MM.1S (cell line): Measurements from ENCODE around the gene NCBP1.
"Not testable (repeated sequence)": the region's sequence is repeated elsewhere in the genome, so short reads cannot be mapped to it uniquely, and the experiment has no call there.

Experiments used
- DNase-seq: peaks from one replicate; pipeline ENCODE4 v3.0.0-alpha.2; 2015
- H2AFZ ChIP-seq: fragments of 300-600 bp; sonication (generic); 2 replicates; pipeline ENCODE4 v1.6.0; 2016; ENCODE audit warnings: antibody characterized with exemption, low read length
- H3F3A ChIP-seq: fragments of 300-600 bp; sonication (generic); 2 replicates; pipeline ENCODE4 v1.6.1; 2016; ENCODE audit warnings: mild to moderate bottlenecking, antibody characterized with exemption, low read length, moderate library complexity, mixed read lengths; ENCODE audit not compliant: insufficient read depth
- H3K27ac ChIP-seq: fragments of 300-600 bp; sonication (generic); 2 replicates; pipeline ENCODE4 v1.5.1; 2016; ENCODE audit warnings: mild to moderate bottlenecking, low read length
- H3K27me3 ChIP-seq: fragments of 300-600 bp; sonication (generic); replicated peaks from 2 replicates; pipeline ENCODE4 v1.6.0; 2016; ENCODE audit warnings: low read length; ENCODE audit not compliant: insufficient read depth
- H3K36me3 ChIP-seq: fragments of 300-600 bp; sonication (generic); replicated peaks from 2 replicates; pipeline ENCODE4 v1.6.1; 2016; ENCODE audit warnings: mild to moderate bottlenecking, low read length, mixed read lengths; ENCODE audit not compliant: insufficient read depth
- H3K4me1 ChIP-seq: fragments of 300-600 bp; sonication (generic); 2 replicates; pipeline ENCODE4 v1.6.1; 2016; ENCODE audit warnings: low read length, mixed read lengths
- H3K4me2 ChIP-seq: fragments of 300-600 bp; sonication (generic); 2 replicates; pipeline ENCODE4 v1.6.0; 2016; ENCODE audit warnings: low read depth, low read length
- H3K4me3 ChIP-seq: fragments of 300-600 bp; sonication (generic); 2 replicates; pipeline ENCODE4 v1.5.1; 2016; ENCODE audit warnings: low read length, mixed read lengths
- H3K79me2 ChIP-seq: fragments of 300-600 bp; sonication (generic); 2 replicates; pipeline ENCODE4 v1.6.1; 2016; ENCODE audit warnings: mixed run types, low read length, mixed read lengths
- H3K9ac ChIP-seq: fragments of 300-600 bp; sonication (generic); 2 replicates; pipeline ENCODE4 v1.6.1; 2016; ENCODE audit warnings: low read length, mixed read lengths
- H3K9me2 ChIP-seq: fragments of 300-600 bp; sonication (generic); replicated peaks from 2 replicates; pipeline ENCODE4 v1.6.1; 2016; ENCODE audit warnings: mild to moderate bottlenecking, low read length, mixed read lengths; ENCODE audit not compliant: insufficient read depth
- H3K9me3 ChIP-seq: fragments of 300-600 bp; sonication (generic); replicated peaks from 2 replicates; pipeline ENCODE4 v1.6.1; 2016; ENCODE audit warnings: mild to moderate bottlenecking, low read length, mixed read lengths; ENCODE audit not compliant: insufficient read depth
- H4K20me1 ChIP-seq: fragments of 300-600 bp; sonication (generic); 2 replicates; pipeline ENCODE4 v1.6.1; 2016; ENCODE audit warnings: mild to moderate bottlenecking, low read length, moderate library complexity, mixed read lengths; ENCODE audit not compliant: insufficient read depth
- CTCF ChIP-seq: fragments of 300-600 bp; sonication (generic); IDR thresholded peaks from 2 replicates; pipeline ENCODE4 v1.5.1; 2016; ENCODE audit warnings: antibody characterized with exemption, low read length, mixed read lengths
- EZH2 ChIP-seq: fragments of 300-600 bp; sonication (generic); optimal IDR thresholded peaks from 2 replicates; pipeline ENCODE3; 2017; ENCODE audit warnings: low read depth, mild to moderate bottlenecking, antibody characterized with exemption, low read length, mixed read lengths
- EZH2phosphoT487 ChIP-seq: fragments of 300-600 bp; sonication (generic); IDR thresholded peaks from 2 replicates; pipeline ENCODE4 v1.6.1; 2018; ENCODE audit warnings: antibody characterized with exemption, low read length

NCBP1 gene

GRCh38 chr9:97604901-97605645, 28.5 kb upstream of the NCBP1 start:
- no peaks in the 10 kb centered on the region for H3K27me3 ChIP-seq
- H3K4me3 ChIP-seq, result no peak overlapping the region
- H3K9me2 ChIP-seq, result no peaks in the 10 kb centered on the region
- H3K4me1 ChIP-seq, result no peaks in the 10 kb centered on the region
- H3F3A ChIP-seq, result 0 out of 2 replicates have a peak, but pooled peaks cover under 1% of the 10 kb centered on the region
- H4K20me1 ChIP-seq, result no peaks in the 10 kb centered on the region
- H3K36me3 ChIP-seq, result 0 out of 2 replicates have a peak, but pooled peaks cover 2% of the 10 kb centered on the region
- DNase-seq, result no peak
- no peak overlapping the region for H3K27ac ChIP-seq
- H3K9ac ChIP-seq, result no peak overlapping the region
- H3K4me2 ChIP-seq, result no peak overlapping the region
- no peak for TF ChIP-seq CTCF
- no peak for TF ChIP-seq EZH2
- no peak for TF ChIP-seq EZH2phosphoT487
- H3K79me2 ChIP-seq, result no peaks in the 10 kb centered on the region
- H3K9me3 ChIP-seq, result no peaks in the 10 kb centered on the region
- H2AFZ ChIP-seq, result no peak overlapping the region

- no peak overlapping the region for H3K9ac ChIP-seq
- 0 out of 2 replicates have a peak, but pooled peaks cover 5% of the 10 kb centered on the region for H3F3A ChIP-seq
- H2AFZ ChIP-seq, result no peak overlapping the region
- DNase-seq, result peak; percentile 76
- H3K79me2 ChIP-seq, result no peaks in the 10 kb centered on the region
- no peak overlapping the region for H3K4me2 ChIP-seq
- no peak overlapping the region for H3K27ac ChIP-seq
- no peaks in the 10 kb centered on the region for H3K27me3 ChIP-seq
- H3K9me3 ChIP-seq, result no peaks in the 10 kb centered on the region
- H3K4me3 ChIP-seq, result no peak overlapping the region
- H4K20me1 ChIP-seq, result no peaks in the 10 kb centered on the region
- no peaks in the 10 kb centered on the region for H3K36me3 ChIP-seq
- H3K9me2 ChIP-seq, result no peaks in the 10 kb centered on the region
- TF ChIP-seq EZH2phosphoT487 (no peak), EZH2 (no peak), CTCF (peak; percentile 83)
- H3K4me1 ChIP-seq, result peaks cover 15% of the 10 kb centered on the region; the same call in 1 of the 2 replicates
Measured at GRCh38 chr9:97615439-97616072, 18.1 kb upstream of the NCBP1 start.

- 0 out of 2 replicates have a peak overlapping the region, but pooled peaks have one; percentile 2 for H3K27ac ChIP-seq
- H4K20me1 ChIP-seq, result no peaks in the 10 kb centered on the region
- no peak overlapping the region for H3K4me3 ChIP-seq
- no peaks in the 10 kb centered on the region for H3K36me3 ChIP-seq
- no peaks in the 10 kb centered on the region for H3K9me2 ChIP-seq
- H3F3A ChIP-seq, result 0 out of 2 replicates have a peak, but pooled peaks cover 5% of the 10 kb centered on the region
- H3K27me3 ChIP-seq, result no peaks in the 10 kb centered on the region
- H3K79me2 ChIP-seq, result no peaks in the 10 kb centered on the region
- H3K9ac ChIP-seq, result no peak overlapping the region
- TF ChIP-seq CTCF (no peak), EZH2 (no peak), EZH2phosphoT487 (no peak)
- no peak overlapping the region for H2AFZ ChIP-seq
- H3K4me1 ChIP-seq, result peaks cover 15% of the 10 kb centered on the region; the same call in 1 of the 2 replicates
- no peak overlapping the region for H3K4me2 ChIP-seq
- H3K9me3 ChIP-seq, result no peaks in the 10 kb centered on the region
- DNase-seq, result no peak
Measured at GRCh38 chr9:97617939-97618416, 15.6 kb upstream of the NCBP1 start.

GRCh38 chr9:97620063-97620462, 13.6 kb upstream of the NCBP1 start:
- H3K9me3 ChIP-seq, H3K27me3 ChIP-seq, H2AFZ ChIP-seq, DNase-seq, H3F3A ChIP-seq, H3K9ac ChIP-seq, H3K79me2 ChIP-seq, H4K20me1 ChIP-seq, H3K36me3 ChIP-seq, H3K9me2 ChIP-seq, H3K27ac ChIP-seq, H3K4me2 ChIP-seq, H3K4me3 ChIP-seq: not testable (repeated sequence)
- H3K4me1 ChIP-seq, result peaks cover 15% of the 10 kb centered on the region; the same call in 1 of the 2 replicates

- peaks cover 19% of the 10 kb centered on the region for H3K4me1 ChIP-seq
- not testable (repeated sequence) for H3K9me3 ChIP-seq, H3K79me2 ChIP-seq, H3K36me3 ChIP-seq, H3K27me3 ChIP-seq, H3K4me3 ChIP-seq, H4K20me1 ChIP-seq, H3K4me2 ChIP-seq, H3K27ac ChIP-seq, H3F3A ChIP-seq, H3K9me2 ChIP-seq, DNase-seq, H3K9ac ChIP-seq, H2AFZ ChIP-seq
Measured at GRCh38 chr9:97622483-97622882, 11.1 kb upstream of the NCBP1 start.
